ENCODE results near the gene CHERP.
"Not testable (repeated sequence)": the region's sequence is repeated elsewhere in the genome, so short reads cannot be mapped to it uniquely, and the experiment has no call there.

CHERP gene

GRCh38 chr19:16576690-16577530, 34.7 kb upstream of the CHERP start:
- DNase-seq: no peak

GRCh38 chr19:16575861-16576689, 33.8 kb upstream of the CHERP start:
- no peak for DNase-seq

GRCh38 chr19:16575282-16575681, 33.0 kb upstream of the CHERP start:
- DNase-seq: no peak

GRCh38 chr19:16573925-16574324, 31.7 kb upstream of the CHERP start:
- DNase-seq: no peak

- no peak for DNase-seq
These were observed 31.1 kb upstream of the CHERP start for GRCh38 chr19:16573296-16573695.

- DNase-seq: peak; percentile 97
These were observed 30.3 kb upstream of the CHERP start, which contains the start of gene SLC35E1 for GRCh38 chr19:16572332-16573211. SLC35E1 (minus strand) TSS chr19:16572415; CDS start chr19:16572364, 51 bp downstream.

GRCh38 chr19:16571822-16572331, 29.6 kb upstream of the CHERP start:
- peak; percentile 43 for DNase-seq

GRCh38 chr19:16571283-16571682, 29.0 kb upstream of the CHERP start:
- peak; percentile 46 for DNase-seq

GRCh38 chr19:16569609-16570320, 27.5 kb upstream of the CHERP start:
- DNase-seq: no peak

- DNase-seq: no peak
These were observed 24.5 kb upstream of the CHERP start for GRCh38 chr19:16566702-16567101.

GRCh38 chr19:16566161-16566560, 23.9 kb upstream of the CHERP start:
- peak; percentile 74 for DNase-seq

GRCh38 chr19:16564842-16565241, 22.6 kb upstream of the CHERP start:
- DNase-seq: no peak

GRCh38 chr19:16562608-16563025, 20.4 kb upstream of the CHERP start:
- no peak for DNase-seq

GRCh38 chr19:16561382-16561781, 19.1 kb upstream of the CHERP start:
- no peak for DNase-seq

GRCh38 chr19:16559780-16560276, 17.6 kb upstream of the CHERP start:
- no peak for DNase-seq

- DNase-seq: no peak
These were observed 12.5 kb upstream of the CHERP start for GRCh38 chr19:16554776-16555175.

- DNase-seq: not testable (repeated sequence)
These were observed 9.7 kb upstream of the CHERP start for GRCh38 chr19:16551902-16552301.

GRCh38 chr19:16548956-16549355, 6.7 kb upstream of the CHERP start:
- no peak for DNase-seq

GRCh38 chr19:16544473-16545231, 2.4 kb upstream of the CHERP start:
- DNase-seq: no peak

GRCh38 chr19:16543734-16544133, 1.5 kb upstream of the CHERP start:
- DNase-seq: not testable (repeated sequence)
